ENCODE measurements around the gene RAD9A.

DNA sequence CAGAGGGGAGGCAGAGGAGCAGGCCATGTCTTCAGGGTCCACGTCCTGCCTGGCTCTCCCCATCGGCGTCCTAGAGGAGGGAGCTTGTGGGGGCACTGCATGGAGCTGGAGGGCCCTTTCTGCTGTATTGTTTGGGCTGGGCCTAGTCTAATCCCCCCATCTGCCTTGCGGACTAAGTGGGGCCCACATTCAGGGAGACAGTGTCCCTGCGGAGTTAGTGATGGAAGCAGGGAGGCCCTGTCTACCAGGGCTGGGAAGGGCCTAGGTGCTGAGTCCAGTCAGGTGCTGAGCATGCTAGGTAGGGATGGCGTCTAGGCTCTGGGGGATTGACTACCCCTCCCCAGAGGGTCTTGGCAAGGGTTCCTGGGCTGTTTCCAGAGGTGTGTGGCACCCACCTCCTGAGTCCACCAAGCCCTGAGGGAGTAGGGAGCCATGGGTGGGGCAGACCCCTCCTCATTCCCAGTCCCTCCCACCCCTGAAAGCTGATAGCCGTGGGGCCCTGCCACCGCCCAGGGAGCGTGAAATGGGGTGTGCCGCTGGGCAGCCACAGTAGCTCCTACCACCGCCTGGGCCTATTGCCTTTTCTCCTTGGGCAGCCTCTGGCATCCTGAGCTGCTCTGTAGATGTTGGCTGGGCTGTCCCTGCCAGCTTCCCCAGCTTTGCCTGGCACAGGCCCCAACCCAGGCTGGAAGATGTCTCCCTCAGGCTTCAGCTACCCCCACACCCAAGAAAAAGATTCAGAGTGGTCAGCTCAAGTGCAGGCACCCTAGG is 36.6 kb upstream of the RAD9A start:
- TF ChIP-seq ZNF138 (tag by site-specific recombination; IDR thresholded peaks at IDR 0.05; ENCODE audit: borderline replicate concordance) (no peak), ZNF324 (tag by site-specific recombination; IDR thresholded peaks at IDR 0.05) (no peak), YY1 (tag by site-specific recombination; IDR thresholded peaks at IDR 0.05) (no peak), OVOL3 (tag by site-specific recombination; IDR thresholded peaks at IDR 0.05) (no peak), GLI4 (tag by site-specific recombination; IDR thresholded peaks at IDR 0.05) (no peak), ZNF639 (tag by site-specific recombination; IDR thresholded peaks at IDR 0.05) (no peak), CTCF (tag by site-specific recombination; IDR thresholded peaks at IDR 0.05) (no peak), HOXD13 (CRISPR knock-in tag; IDR thresholded peaks at IDR 0.05; ENCODE audit: borderline replicate concordance) (no peak), ZNF23 (tag by site-specific recombination; IDR thresholded peaks at IDR 0.05; ENCODE audit: borderline replicate concordance) (no peak), ZNF549 (tag by site-specific recombination; IDR thresholded peaks at IDR 0.05) (no peak)

All from HEK293 (cell line).